Neutrophil (primary cell): ENCODE measurements around the gene PHTF1.

ENCODE experiments used
- H3K27ac ChIP-seq: fragments of 200-600 bp; sonication (generic); 2 replicates; pipeline ENCODE4 v1.5.1; 2016; ENCODE audit warnings: mild to moderate bottlenecking, moderate library complexity
- H3K27me3 ChIP-seq: fragments of 200-600 bp; sonication (generic); 2 replicates; pipeline ENCODE4 v1.6.0; 2016; ENCODE audit warnings: mild to moderate bottlenecking
- H3K36me3 ChIP-seq: fragments of 200-600 bp; sonication (generic); 2 replicates; pipeline ENCODE4 v1.5.1; 2017
- H3K4me1 ChIP-seq, 2 experiments: fragments of 200-600 bp in 1 of 2; sonication (generic) in 1 of 2; 1 replicate in 1 of 2; 2 replicates in 1 of 2; pipeline versions ENCODE4 v1.5.1 to v1.6.1; 2013 to 2016; ENCODE audit warnings: low read depth in 1 of 2, low read length in 1 of 2, mild to moderate bottlenecking in 1 of 2, moderate library complexity in 1 of 2; ENCODE audit not compliant: control insufficient read depth in 1 of 2, insufficient read depth in 1 of 2
- H3K4me3 ChIP-seq, 2 experiments: fragments of 200-600 bp in 1 of 2; sonication (generic) in 1 of 2; 1 replicate in 1 of 2; 2 replicates in 1 of 2; pipeline ENCODE4 v1.5.1; 2013 to 2016; ENCODE audit warnings: low read depth in 1 of 2, low read length in 1 of 2, mild to moderate bottlenecking in 1 of 2, moderate library complexity in 1 of 2
- H3K9me3 ChIP-seq: fragments of 200-600 bp; sonication (generic); 2 replicates; pipeline ENCODE4 v1.5.1; 2016
- TF ChIP-seq, protein P1 (sequence below): fragments of 200-600 bp; sonication (generic); IDR thresholded peaks from 2 replicates; pipeline ENCODE4 v1.5.1; 2016; ENCODE audit warnings: antibody characterized with exemption

Gene PHTF1

DNA sequence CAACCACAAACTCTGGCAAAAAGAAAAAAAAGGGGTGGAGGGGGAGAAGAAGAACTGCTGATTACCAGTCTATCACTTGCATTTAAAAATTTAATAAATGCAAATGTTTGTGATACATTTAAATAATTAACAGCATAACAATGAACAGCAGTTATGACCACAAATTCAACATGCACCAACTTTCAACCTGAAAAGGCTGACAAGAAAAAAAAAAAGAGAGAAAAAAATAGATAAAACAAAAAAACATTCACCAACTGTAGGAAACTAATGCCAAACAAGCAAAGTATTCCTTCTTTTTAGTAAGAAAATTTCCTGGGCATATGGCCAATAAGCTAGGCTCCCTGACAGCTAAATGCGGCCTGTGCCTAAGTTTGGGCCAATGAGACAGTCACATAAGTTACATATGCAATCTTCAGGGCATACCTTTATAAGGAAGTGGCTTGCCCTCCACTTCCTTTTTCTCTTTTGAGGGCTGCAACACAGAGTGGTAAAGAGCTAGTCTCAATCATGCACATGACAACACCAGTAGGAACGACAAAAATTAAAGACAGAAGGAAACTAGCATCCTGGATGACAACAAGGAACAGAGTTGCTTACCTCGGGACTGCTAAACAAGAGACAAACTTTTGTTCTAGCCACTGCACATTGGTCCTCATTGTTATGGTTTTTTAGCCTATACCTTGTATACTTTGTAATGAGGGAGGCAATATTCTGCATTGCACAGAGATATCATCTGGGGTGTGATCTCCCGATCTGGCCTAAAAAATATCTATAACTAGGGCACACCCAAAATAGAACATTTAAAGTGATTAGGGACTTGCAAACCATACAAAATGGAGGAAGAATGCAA is 24.2 kb upstream of the PHTF1 start:
- H3K36me3 ChIP-seq: no peaks in the 10 kb centered on the region
- no peaks in the 10 kb centered on the region for H3K9me3 ChIP-seq
- H3K27me3 ChIP-seq: no peaks in the 10 kb centered on the region
- TF ChIP-seq, protein P1, sequence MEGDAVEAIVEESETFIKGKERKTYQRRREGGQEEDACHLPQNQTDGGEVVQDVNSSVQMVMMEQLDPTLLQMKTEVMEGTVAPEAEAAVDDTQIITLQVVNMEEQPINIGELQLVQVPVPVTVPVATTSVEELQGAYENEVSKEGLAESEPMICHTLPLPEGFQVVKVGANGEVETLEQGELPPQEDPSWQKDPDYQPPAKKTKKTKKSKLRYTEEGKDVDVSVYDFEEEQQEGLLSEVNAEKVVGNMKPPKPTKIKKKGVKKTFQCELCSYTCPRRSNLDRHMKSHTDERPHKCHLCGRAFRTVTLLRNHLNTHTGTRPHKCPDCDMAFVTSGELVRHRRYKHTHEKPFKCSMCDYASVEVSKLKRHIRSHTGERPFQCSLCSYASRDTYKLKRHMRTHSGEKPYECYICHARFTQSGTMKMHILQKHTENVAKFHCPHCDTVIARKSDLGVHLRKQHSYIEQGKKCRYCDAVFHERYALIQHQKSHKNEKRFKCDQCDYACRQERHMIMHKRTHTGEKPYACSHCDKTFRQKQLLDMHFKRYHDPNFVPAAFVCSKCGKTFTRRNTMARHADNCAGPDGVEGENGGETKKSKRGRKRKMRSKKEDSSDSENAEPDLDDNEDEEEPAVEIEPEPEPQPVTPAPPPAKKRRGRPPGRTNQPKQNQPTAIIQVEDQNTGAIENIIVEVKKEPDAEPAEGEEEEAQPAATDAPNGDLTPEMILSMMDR: no peak
- H3K27ac ChIP-seq: peak overlapping the region; percentile 90
- H3K4me1 ChIP-seq: peaks cover 65 to 70% of the 10 kb centered on the region in 2 experiments
- H3K4me3 ChIP-seq: peak overlapping the region; percentile 48 to 49

GRCh38 chr1:113782406-113782805 is 23.1 kb upstream of the PHTF1 start:
- H3K27ac ChIP-seq: peak overlapping the region; percentile 90
- no peaks in the 10 kb centered on the region for H3K36me3 ChIP-seq
- no peaks in the 10 kb centered on the region for H3K9me3 ChIP-seq
- TF ChIP-seq, protein P1: no peak
- H3K4me1 ChIP-seq: peaks cover 65 to 69% of the 10 kb centered on the region in 2 experiments
- H3K27me3 ChIP-seq: no peaks in the 10 kb centered on the region
- peak overlapping the region in 1 of 2 experiments; percentile 15 for H3K4me3 ChIP-seq

DNA sequence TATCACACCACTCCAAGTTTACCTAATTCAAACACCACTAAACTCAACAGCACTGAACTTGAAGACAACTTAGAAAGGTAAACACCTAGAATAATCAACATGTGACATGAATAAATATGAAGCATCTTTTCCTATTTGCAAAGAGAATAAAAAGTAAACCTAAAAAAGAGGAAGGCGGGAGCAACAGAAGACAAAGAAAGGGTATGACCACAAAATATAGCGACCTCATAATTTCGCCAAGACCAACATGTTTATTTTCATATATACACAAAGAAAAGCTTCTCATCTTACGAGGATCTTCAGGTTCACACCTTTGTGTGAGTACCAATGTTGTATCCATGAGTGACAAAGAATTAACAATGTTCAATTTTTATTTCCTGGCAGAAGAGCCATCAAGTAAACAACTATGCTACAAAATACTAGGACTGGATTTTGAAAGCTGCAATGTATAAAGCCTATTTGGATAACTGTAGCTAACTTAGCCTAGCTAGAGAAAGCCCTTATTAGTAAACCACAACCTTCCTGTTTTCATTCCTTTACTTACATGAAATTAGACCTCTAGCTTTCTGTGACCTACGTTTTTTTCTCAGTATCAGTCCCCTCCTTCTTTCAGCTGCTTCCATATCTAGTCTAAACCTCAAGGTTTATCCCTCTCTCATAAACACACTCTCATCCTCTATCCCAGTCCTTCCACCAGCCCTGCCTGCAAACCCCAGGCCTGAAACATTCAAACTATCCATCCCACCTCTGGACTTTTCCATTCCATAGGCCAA is 21.3 kb upstream of the PHTF1 start:
- Histone ChIP-seq H3K4me1 (peaks cover 64 to 65% of the 10 kb centered on the region in 2 experiments), H3K27ac (peak overlapping the region; percentile 90)

GRCh38 chr1:113779542-113779941 is 20.3 kb upstream of the PHTF1 start:
- H3K36me3 ChIP-seq: peaks cover 8% of the 10 kb centered on the region
- TF ChIP-seq, protein P1: no peak
- H3K9me3 ChIP-seq: no peaks in the 10 kb centered on the region
- peak overlapping the region; percentile 90 for H3K27ac ChIP-seq
- peaks cover 54 to 55% of the 10 kb centered on the region in 2 experiments for H3K4me1 ChIP-seq
- no peak overlapping the region for H3K4me3 ChIP-seq
- H3K27me3 ChIP-seq: no peaks in the 10 kb centered on the region

More for the DNA sequence above, 21.3 kb upstream of the PHTF1 start:
- no peaks in the 10 kb centered on the region for H3K27me3 ChIP-seq
- H3K36me3 ChIP-seq: peaks cover 8% of the 10 kb centered on the region
- H3K4me3 ChIP-seq: peak overlapping the region in 1 of 2 experiments; percentile 9
- TF ChIP-seq, protein P1: no peak
- H3K9me3 ChIP-seq: no peaks in the 10 kb centered on the region

- TF ChIP-seq, protein P1: no peak
- Histone ChIP-seq H3K27me3 (no peaks in the 10 kb centered on the region), H3K27ac (no peak overlapping the region), H3K36me3 (peaks cover 8% of the 10 kb centered on the region), H3K4me1 (peaks cover 34 to 35% of the 10 kb centered on the region in 2 experiments), H3K9me3 (no peaks in the 10 kb centered on the region), H3K4me3 (no peak overlapping the region)
Observed at GRCh38 chr1:113777561-113777960, 18.3 kb upstream of the PHTF1 start.
